HG03060 (cell line): ENCODE data around the gene NLRP13.
A peak's percentile ranks its signal among the peaks of the same experiment; 100 is the strongest.

Source experiments
- ATAC-seq: cut with Tn5 transposase; IDR thresholded peaks from one replicate; pipeline ENCODE4 v1.9.1; 2021; ENCODE audit warnings: low read depth, moderate number of reproducible peaks; ENCODE audit not compliant: unreplicated experiment

NLRP13 gene

GRCh38 chr19:55902080-55902751, 29.9 kb downstream of the NLRP13 start:
- ATAC-seq: no peak

- ATAC-seq: no peak
Observed at GRCh38 chr19:55901369-55902079, 30.6 kb downstream of the NLRP13 start.

- ATAC-seq: no peak
Observed at GRCh38 chr19:55898911-55899310, 33.2 kb downstream of the NLRP13 start.

- ATAC-seq: no peak
Observed at GRCh38 chr19:55882626-55883025, 49.5 kb downstream of the NLRP13 start.

GRCh38 chr19:55877211-55877610, 54.9 kb downstream of the NLRP13 start:
- no peak for ATAC-seq

GRCh38 chr19:55870736-55871135, 61.4 kb downstream of the NLRP13 start:
- no peak for ATAC-seq

- ATAC-seq: no peak
Observed at GRCh38 chr19:55867101-55867500, 65.0 kb downstream of the NLRP13 start.

GRCh38 chr19:55866521-55866920, 65.6 kb downstream of the NLRP13 start:
- ATAC-seq: no peak

- ATAC-seq: no peak
Observed at GRCh38 chr19:55858969-55859368, 73.2 kb downstream of the NLRP13 start.

- no peak for ATAC-seq
Observed at GRCh38 chr19:55858401-55858800, 73.7 kb downstream of the NLRP13 start.

- ATAC-seq: no peak
Observed at GRCh38 chr19:55857974-55858373, 74.2 kb downstream of the NLRP13 start.

GRCh38 chr19:55857149-55857548, 75.0 kb downstream of the NLRP13 start:
- ATAC-seq: peak; percentile 56

GRCh38 chr19:55855160-55855559, 77.0 kb downstream of the NLRP13 start:
- ATAC-seq: no peak
